ENCODE data around the gene EPHA7. TPM values are rescaled to one million over a fixed set of nuclear protein-coding genes. Genes with fewer than 3 reads are reported as not detected.

The EPHA7 gene
- total and polyA plus RNA-seq, 2 of the 4 experiments (the other 2 are of a cell fraction): not detected

DNA sequence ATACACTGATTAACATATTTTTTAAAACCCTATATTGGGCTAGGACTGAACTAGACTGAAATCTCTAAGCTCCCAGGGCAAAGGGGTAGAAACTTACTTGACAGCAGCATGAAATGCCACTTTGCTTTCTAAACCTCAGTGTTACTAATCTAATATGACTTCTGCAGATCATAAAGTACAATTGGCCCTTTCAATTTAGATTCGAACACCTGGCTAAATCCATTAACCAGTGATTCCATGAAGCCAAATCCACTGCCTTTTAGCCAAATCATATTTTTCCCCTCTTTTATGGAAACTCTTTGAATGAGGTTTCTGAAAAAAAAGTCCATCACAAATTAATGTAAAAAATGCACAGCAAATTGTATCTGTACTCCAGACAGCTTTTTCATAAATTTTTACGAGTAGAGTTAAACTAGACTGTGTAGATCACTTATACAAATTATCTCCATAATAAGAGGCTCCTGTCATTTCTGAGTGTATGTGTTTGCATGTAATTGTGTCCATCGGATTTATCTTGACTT, 25.7 kb downstream of the EPHA7 start:
- no TSS peak for BruUV-seq (replicated peaks)
- Histone ChIP-seq H3K4ac (ENCODE audit: low read depth, low read length) (no peak overlapping the region), H3K4me1 (ENCODE audit: control insufficient read depth, insufficient read depth, low read length) (no peaks in the 10 kb centered on the region), H4K91ac (ENCODE audit: insufficient read depth, low read depth, low read length) (no peak overlapping the region), H2BK15ac (ENCODE audit: low read depth, low read length) (no peak overlapping the region), H3K14ac (replicated peaks; ENCODE audit: low read depth, low read length) (no peak overlapping the region), H4K8ac (ENCODE audit: low read depth in 2 of 2, low read length in 2 of 2) (no peak overlapping the region), H2AK9ac (replicated peaks; ENCODE audit: low read depth, low read length, poor library complexity) (no peak overlapping the region), H3K4me3 (ENCODE audit: insufficient read depth, low read depth, low read length) (no peak overlapping the region), H3K79me1 (ENCODE audit: low read depth in 1 of 2, low read length in 2 of 2) (no peaks in the 10 kb centered on the region), H3K36me3 (ENCODE audit: control insufficient read depth, insufficient read depth, low read length) (no peaks in the 10 kb centered on the region), H3K18ac (ENCODE audit: low read depth, low read length) (no peak overlapping the region), H2BK20ac (ENCODE audit: low read depth, low read length) (no peak overlapping the region), H3K23ac (ENCODE audit: low read depth, low read length) (no peak overlapping the region), H2AK5ac (ENCODE audit: low read depth, low read length) (no peak overlapping the region), H2BK120ac (ENCODE audit: low read depth, low read length) (no peak overlapping the region), H2AFZ (replicated peaks; ENCODE audit: low read length, poor library complexity) (no peak overlapping the region), H2BK5ac (ENCODE audit: low read depth, low read length, poor library complexity, severe bottlenecking) (no peak overlapping the region), H3K56ac (ENCODE audit: extremely low read depth, insufficient read depth, low read length) (no peak overlapping the region), H3K27me3 (ENCODE audit: control insufficient read depth, insufficient read depth, low read length) (no peaks in the 10 kb centered on the region), H3K9ac (ENCODE audit: low read depth, low read length) (no peak overlapping the region), H3K27ac (ENCODE audit: insufficient read depth, low read length) (no peak overlapping the region), H3K4me2 (ENCODE audit: low read depth, low read length) (no peak overlapping the region), H4K20me1 (ENCODE audit: insufficient read depth, low read length) (no peaks in the 10 kb centered on the region), H4K5ac (ENCODE audit: low read depth, low read length) (no peak overlapping the region), H3K9me1 (ENCODE audit: insufficient read depth, low read length) (no peaks in the 10 kb centered on the region), H3K9me3 (ENCODE audit: control insufficient read depth, insufficient read depth, low read length) (no peaks in the 10 kb centered on the region)
- no peak for TF ChIP-seq CEBPB (IDR thresholded peaks at IDR 0.05; ENCODE audit: low read depth, low read length)
- no peak for TF ChIP-seq NFE2L2 (IDR thresholded peaks at IDR 0.05; ENCODE audit: low read depth, low read length)
- TF ChIP-seq FOS (IDR thresholded peaks at IDR 0.05; ENCODE audit: low read depth, low read length): no peak
- no peak for TF ChIP-seq CHD1 (IDR thresholded peaks at IDR 0.05; ENCODE audit: low read depth, low read length)
- no peak for TF ChIP-seq MXI1 (IDR thresholded peaks at IDR 0.05; ENCODE audit: borderline replicate concordance, low read depth, low read length)
- no peak for TF ChIP-seq MAFK (IDR thresholded peaks at IDR 0.05; ENCODE audit: low read depth, low read length)
- TF ChIP-seq, protein P1, sequence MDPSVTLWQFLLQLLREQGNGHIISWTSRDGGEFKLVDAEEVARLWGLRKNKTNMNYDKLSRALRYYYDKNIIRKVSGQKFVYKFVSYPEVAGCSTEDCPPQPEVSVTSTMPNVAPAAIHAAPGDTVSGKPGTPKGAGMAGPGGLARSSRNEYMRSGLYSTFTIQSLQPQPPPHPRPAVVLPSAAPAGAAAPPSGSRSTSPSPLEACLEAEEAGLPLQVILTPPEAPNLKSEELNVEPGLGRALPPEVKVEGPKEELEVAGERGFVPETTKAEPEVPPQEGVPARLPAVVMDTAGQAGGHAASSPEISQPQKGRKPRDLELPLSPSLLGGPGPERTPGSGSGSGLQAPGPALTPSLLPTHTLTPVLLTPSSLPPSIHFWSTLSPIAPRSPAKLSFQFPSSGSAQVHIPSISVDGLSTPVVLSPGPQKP (IDR thresholded peaks at IDR 0.05; ENCODE audit: borderline replicate concordance, low read depth, low read length): no peak
- no peak for TF ChIP-seq BHLHE40 (IDR thresholded peaks at IDR 0.05; ENCODE audit: low read depth, low read length)
- no peak for TF ChIP-seq SMC3 (IDR thresholded peaks at IDR 0.05; ENCODE audit: low read depth, low read length)
- TF ChIP-seq RAD21 (IDR thresholded peaks at IDR 0.05; ENCODE audit: low read length): no peak
- TF ChIP-seq POLR2A (IDR thresholded peaks at IDR 0.05; ENCODE audit: low read depth, low read length): no peak
- no peak for TF ChIP-seq RCOR1 (IDR thresholded peaks at IDR 0.05; ENCODE audit: insufficient replicate concordance, low read length)
- TF ChIP-seq, protein P2, sequence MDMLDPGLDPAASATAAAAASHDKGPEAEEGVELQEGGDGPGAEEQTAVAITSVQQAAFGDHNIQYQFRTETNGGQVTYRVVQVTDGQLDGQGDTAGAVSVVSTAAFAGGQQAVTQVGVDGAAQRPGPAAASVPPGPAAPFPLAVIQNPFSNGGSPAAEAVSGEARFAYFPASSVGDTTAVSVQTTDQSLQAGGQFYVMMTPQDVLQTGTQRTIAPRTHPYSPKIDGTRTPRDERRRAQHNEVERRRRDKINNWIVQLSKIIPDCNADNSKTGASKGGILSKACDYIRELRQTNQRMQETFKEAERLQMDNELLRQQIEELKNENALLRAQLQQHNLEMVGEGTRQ (IDR thresholded peaks at IDR 0.05; ENCODE audit: low read depth, low read length): no peak
- TF ChIP-seq, protein P3, sequence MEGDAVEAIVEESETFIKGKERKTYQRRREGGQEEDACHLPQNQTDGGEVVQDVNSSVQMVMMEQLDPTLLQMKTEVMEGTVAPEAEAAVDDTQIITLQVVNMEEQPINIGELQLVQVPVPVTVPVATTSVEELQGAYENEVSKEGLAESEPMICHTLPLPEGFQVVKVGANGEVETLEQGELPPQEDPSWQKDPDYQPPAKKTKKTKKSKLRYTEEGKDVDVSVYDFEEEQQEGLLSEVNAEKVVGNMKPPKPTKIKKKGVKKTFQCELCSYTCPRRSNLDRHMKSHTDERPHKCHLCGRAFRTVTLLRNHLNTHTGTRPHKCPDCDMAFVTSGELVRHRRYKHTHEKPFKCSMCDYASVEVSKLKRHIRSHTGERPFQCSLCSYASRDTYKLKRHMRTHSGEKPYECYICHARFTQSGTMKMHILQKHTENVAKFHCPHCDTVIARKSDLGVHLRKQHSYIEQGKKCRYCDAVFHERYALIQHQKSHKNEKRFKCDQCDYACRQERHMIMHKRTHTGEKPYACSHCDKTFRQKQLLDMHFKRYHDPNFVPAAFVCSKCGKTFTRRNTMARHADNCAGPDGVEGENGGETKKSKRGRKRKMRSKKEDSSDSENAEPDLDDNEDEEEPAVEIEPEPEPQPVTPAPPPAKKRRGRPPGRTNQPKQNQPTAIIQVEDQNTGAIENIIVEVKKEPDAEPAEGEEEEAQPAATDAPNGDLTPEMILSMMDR (conservative IDR thresholded peaks at IDR 0.05; ENCODE audit: low read depth, low read length): no peak
- TF ChIP-seq RFX5 (IDR thresholded peaks at IDR 0.05; ENCODE audit: low read depth, low read length): no peak
- TF ChIP-seq MAZ (IDR thresholded peaks at IDR 0.05; ENCODE audit: borderline replicate concordance, low read depth, low read length): no peak
- DNase-seq (no peak), ATAC-seq (ENCODE audit: low read depth) (no peak)
- dilution Hi-C loops (cut with HindIII; ENCODE audit: low sequenced_read_pairs, unreplicated experiment): no loop called here
- ChIA-PET POLR2A (ENCODE audit: unreplicated experiment) (no interaction called here), CTCF (no interaction called here)
- no CpG with 5 or more reads among the region's 3 CpGs for WGBS, 2 experiments (ENCODE audit: extremely low coverage in 2 of 2, insufficient read length in 1 of 2)
- in situ Hi-C loops (cut with MboI; ENCODE audit: low sequenced_read_pairs): no loop called here
- intact Hi-C loops (cut with micrococcal nuclease): no loop called here
